RWPE2 (cell line): ENCODE results near the gene VLDLR.

Experiments used
- ATAC-seq: fragments of 200-7000 bp; cut with Tn5 transposase; 3 replicates; pipeline ENCODE4 v1.9.1; 2021; ENCODE audit warnings: low read depth
- DNase-seq: peaks from one replicate; pipeline ENCODE4 v3.0.0-alpha.2; 2020; ENCODE audit warnings: low spot score
- H3K27ac ChIP-seq: fragments of 450-650 bp; 2 replicates; pipeline ENCODE4 v1.5.1; 2017; ENCODE audit warnings: mild to moderate bottlenecking; ENCODE audit not compliant: poor library complexity, severe bottlenecking
- H3K27me3 ChIP-seq: fragments of 250-450 bp; sonication (Bioruptor Pico); 2 replicates; pipeline ENCODE4 v1.5.1; 2021; ENCODE audit warnings: mild to moderate bottlenecking, moderate library complexity; ENCODE audit not compliant: insufficient read depth, poor library complexity, severe bottlenecking
- H3K36me3 ChIP-seq: fragments of 250-450 bp; sonication (Bioruptor Pico); 2 replicates; pipeline ENCODE4 v1.5.1; 2020; ENCODE audit warnings: low read depth, mild to moderate bottlenecking, moderate library complexity
- H3K4me1 ChIP-seq: fragments of 250-450 bp; sonication (Bioruptor Pico); 2 replicates; pipeline ENCODE4 v1.5.1; 2021; ENCODE audit warnings: mild to moderate bottlenecking, moderate library complexity; ENCODE audit not compliant: insufficient read depth, poor library complexity, severe bottlenecking
- H3K4me3 ChIP-seq: fragments of 250-450 bp; sonication (Bioruptor Pico); 2 replicates; pipeline ENCODE4 v1.5.1; 2021; ENCODE audit warnings: mild to moderate bottlenecking, moderate library complexity; ENCODE audit not compliant: severe bottlenecking
- H3K9me3 ChIP-seq: fragments of 250-450 bp; sonication (Bioruptor Pico); 2 replicates; pipeline ENCODE4 v1.5.1; 2021; ENCODE audit warnings: mild to moderate bottlenecking, moderate library complexity; ENCODE audit not compliant: severe bottlenecking
- TF ChIP-seq, protein P1 (sequence below): fragments of 450-650 bp; IDR thresholded peaks from one replicate; pipeline ENCODE4 v1.5.1; 2017; ENCODE audit warnings: mild to moderate bottlenecking, moderate library complexity; ENCODE audit not compliant: poor library complexity, severe bottlenecking

VLDLR gene

DNA sequence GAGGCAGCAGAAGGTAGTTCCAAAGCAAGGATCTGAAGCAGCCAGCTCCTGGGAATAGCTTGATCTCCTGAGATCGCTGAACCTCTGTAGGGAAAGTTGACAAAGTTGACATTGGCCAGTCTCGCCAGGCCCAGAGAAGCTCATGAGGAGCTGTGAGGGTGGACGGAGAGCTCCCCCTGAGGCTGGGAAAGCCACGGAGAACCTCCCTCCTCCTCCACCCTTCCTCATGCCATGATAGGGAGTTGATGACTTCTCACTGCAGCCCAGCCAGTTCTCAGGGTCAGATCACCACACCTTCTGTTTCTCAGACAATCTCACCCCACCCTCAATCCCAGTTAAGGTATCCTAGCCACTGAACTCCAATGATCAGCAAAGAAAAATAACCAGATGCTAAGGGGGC is 65.3 kb downstream of the VLDLR start:
- Histone ChIP-seq H3K9me3 (no peaks in the 10 kb centered on the region), H3K4me1 (no peaks in the 10 kb centered on the region), H3K36me3 (no peaks in the 10 kb centered on the region), H3K27me3 (no peaks in the 10 kb centered on the region), H3K4me3 (no peak overlapping the region), H3K27ac (no peak overlapping the region)
- DNase-seq, result no peak
- TF ChIP-seq, protein P1, sequence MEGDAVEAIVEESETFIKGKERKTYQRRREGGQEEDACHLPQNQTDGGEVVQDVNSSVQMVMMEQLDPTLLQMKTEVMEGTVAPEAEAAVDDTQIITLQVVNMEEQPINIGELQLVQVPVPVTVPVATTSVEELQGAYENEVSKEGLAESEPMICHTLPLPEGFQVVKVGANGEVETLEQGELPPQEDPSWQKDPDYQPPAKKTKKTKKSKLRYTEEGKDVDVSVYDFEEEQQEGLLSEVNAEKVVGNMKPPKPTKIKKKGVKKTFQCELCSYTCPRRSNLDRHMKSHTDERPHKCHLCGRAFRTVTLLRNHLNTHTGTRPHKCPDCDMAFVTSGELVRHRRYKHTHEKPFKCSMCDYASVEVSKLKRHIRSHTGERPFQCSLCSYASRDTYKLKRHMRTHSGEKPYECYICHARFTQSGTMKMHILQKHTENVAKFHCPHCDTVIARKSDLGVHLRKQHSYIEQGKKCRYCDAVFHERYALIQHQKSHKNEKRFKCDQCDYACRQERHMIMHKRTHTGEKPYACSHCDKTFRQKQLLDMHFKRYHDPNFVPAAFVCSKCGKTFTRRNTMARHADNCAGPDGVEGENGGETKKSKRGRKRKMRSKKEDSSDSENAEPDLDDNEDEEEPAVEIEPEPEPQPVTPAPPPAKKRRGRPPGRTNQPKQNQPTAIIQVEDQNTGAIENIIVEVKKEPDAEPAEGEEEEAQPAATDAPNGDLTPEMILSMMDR, result no peak
- ATAC-seq, result no peak

DNA sequence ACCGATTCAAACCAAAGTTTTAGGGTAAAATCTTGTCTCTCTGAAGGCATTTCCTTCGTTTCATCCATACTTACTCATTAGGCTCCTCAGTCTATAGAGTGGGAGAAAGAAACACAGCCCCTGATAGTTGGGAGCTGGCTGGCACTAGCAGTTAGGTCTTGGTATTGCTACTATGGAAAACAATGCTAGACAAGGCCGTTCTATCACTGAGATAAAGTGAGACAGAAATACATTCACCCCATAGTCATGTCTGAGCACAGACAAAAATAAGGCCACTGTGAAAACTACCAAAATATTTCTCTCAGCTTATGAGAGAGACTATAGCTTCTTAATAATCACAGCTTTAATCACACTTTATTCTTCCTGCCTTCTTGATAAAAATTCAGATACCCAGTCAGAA is 67.0 kb downstream of the VLDLR start:
- no peak overlapping the region for H3K27ac ChIP-seq
- DNase-seq (no peak), ATAC-seq (no peak)
- no peak overlapping the region for H3K4me3 ChIP-seq
- TF ChIP-seq, protein P1, result no peak
- no peaks in the 10 kb centered on the region for H3K36me3 ChIP-seq
- no peaks in the 10 kb centered on the region for H3K9me3 ChIP-seq
- no peaks in the 10 kb centered on the region for H3K4me1 ChIP-seq
- H3K27me3 ChIP-seq, result no peaks in the 10 kb centered on the region

DNA sequence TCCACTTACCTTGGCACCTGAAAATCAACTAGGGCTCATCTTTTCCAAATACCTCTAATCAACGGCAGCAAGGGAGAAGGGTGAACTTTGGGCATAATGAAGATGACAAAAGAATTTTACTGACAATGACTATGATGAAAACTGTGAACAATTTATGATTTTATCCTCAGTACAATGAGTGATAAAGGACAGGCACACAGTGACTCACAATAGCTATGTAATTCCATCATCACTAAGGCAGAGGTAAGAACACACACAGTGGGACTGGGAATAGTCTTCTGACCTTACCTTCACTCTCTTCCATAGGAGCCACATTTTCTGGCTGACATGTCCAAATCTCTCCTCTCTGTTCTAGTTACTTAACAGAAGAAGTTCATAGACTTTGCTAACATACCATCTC is 69.6 kb downstream of the VLDLR start:
- Histone ChIP-seq H3K9me3 (no peaks in the 10 kb centered on the region), H3K4me3 (no peak overlapping the region), H3K27ac (no peak overlapping the region), H3K27me3 (no peaks in the 10 kb centered on the region), H3K36me3 (no peaks in the 10 kb centered on the region), H3K4me1 (no peaks in the 10 kb centered on the region)
- DNase-seq, result no peak
- no peak for ATAC-seq
- TF ChIP-seq, protein P1, result no peak

DNA sequence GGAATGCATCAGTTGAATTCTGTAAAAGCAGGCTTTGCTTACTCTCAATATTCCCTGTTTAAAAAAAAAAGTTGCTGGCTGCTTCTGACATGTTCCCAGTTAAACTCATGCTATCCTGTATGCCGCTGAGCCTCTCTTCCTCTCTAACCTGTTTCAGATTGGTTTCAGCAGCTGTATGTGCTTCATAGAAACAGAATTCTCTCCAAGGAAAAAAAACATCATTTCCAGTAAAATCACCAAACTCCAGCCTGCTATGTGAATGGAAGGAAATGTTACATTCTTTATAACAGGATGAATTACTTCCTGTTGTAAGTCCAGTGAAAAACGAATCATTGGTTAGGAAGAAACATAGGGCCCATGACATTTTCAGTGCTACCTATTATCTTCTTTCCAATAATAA is 70.0 kb downstream of the VLDLR start:
- ATAC-seq (no peak), DNase-seq (no peak)
- no peaks in the 10 kb centered on the region for H3K4me1 ChIP-seq
- H3K36me3 ChIP-seq, result no peaks in the 10 kb centered on the region
- H3K9me3 ChIP-seq, result no peaks in the 10 kb centered on the region
- no peak overlapping the region for H3K27ac ChIP-seq
- TF ChIP-seq, protein P1, result no peak
- H3K4me3 ChIP-seq, result no peak overlapping the region
- no peaks in the 10 kb centered on the region for H3K27me3 ChIP-seq

DNA sequence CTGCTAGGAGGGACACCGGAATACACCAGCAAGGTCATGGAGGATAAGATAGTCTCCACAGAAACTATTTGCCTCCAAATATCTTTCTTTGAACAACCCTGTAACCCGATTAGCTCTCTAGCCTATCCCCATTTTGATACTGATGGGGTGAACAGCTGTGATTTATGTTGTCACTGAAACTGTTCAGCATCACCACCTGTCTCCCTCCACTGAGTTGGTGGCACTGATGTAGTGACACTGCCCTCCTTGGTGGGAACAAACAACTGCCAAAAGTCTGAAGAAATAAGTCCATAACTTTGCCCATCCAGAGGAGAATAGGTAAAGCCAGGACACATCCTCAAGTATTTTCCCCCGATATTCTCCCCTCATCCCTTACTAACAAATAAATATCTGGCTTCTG is 71.5 kb downstream of the VLDLR start:
- Histone ChIP-seq H3K4me3 (no peak overlapping the region), H3K27ac (no peak overlapping the region), H3K4me1 (no peaks in the 10 kb centered on the region), H3K27me3 (no peaks in the 10 kb centered on the region), H3K9me3 (no peaks in the 10 kb centered on the region), H3K36me3 (no peaks in the 10 kb centered on the region)
- DNase-seq (no peak), ATAC-seq (no peak)
- TF ChIP-seq, protein P1, result no peak
